ENCODE measurements around the gene MRPS12.

MRPS12 gene

DNA sequence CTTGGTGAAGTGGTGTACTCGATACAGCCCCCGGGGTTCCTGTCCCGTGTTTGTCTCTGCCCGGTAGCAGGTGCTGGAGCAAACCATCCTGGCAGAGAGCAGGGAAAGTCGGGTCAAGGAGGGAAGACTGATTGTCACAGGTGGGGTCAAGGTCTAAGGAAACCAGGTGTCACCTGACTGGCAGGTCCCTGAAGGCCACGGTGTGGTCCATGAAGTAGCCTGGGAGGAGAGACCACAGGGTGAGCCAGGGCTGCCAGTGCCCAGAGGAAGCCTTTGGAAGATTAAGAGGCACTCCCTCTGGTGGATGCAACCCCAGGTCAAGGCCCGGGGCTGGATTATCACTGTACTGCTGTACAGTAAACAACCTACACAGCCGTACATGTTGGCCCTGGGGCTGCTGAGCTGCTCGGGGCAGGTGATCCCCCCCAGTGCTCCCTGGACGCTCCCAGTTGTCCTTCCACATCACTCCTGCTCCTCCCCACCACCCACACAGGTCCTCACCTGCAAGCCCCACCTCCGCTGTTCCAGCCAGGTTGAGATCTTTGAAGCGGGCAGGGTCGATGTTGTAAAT is 12.7 kb upstream of the MRPS12 start:
- DNase-seq (ENCODE audit: low read depth) = no peak
- H3K4me3 ChIP-seq (ENCODE audit: low read length) = no peak overlapping the region
- TF ChIP-seq, protein P1, sequence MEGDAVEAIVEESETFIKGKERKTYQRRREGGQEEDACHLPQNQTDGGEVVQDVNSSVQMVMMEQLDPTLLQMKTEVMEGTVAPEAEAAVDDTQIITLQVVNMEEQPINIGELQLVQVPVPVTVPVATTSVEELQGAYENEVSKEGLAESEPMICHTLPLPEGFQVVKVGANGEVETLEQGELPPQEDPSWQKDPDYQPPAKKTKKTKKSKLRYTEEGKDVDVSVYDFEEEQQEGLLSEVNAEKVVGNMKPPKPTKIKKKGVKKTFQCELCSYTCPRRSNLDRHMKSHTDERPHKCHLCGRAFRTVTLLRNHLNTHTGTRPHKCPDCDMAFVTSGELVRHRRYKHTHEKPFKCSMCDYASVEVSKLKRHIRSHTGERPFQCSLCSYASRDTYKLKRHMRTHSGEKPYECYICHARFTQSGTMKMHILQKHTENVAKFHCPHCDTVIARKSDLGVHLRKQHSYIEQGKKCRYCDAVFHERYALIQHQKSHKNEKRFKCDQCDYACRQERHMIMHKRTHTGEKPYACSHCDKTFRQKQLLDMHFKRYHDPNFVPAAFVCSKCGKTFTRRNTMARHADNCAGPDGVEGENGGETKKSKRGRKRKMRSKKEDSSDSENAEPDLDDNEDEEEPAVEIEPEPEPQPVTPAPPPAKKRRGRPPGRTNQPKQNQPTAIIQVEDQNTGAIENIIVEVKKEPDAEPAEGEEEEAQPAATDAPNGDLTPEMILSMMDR (conservative IDR thresholded peaks at IDR 0.05; ENCODE audit: low read depth, low read length) = peak; percentile 52

DNA sequence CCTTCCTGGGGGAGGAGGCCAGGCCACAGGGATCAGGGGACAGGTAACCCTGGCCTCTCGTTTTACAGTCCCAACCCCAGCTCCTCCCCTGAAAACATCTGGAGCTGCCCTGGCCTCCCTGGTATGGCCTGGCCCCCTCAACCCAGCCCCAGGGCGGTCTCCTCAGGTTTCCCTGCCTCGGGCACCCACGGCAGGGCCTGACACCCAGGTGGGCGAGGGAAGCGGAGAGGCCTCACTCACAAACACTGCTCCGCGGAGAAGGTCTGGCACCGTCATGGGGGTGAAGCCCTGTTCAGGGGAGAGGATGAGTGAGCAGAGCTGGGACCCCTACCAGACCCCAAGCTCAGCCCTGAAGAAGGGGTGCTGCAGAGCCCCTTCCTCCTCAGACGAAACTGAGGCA is 12.2 kb upstream of the MRPS12 start:
- TF ChIP-seq, protein P1 (conservative IDR thresholded peaks at IDR 0.05; ENCODE audit: low read depth, low read length) = no peak
- H3K4me3 ChIP-seq (ENCODE audit: low read length) = no peak overlapping the region
- no peak for DNase-seq (ENCODE audit: low read depth)

DNA sequence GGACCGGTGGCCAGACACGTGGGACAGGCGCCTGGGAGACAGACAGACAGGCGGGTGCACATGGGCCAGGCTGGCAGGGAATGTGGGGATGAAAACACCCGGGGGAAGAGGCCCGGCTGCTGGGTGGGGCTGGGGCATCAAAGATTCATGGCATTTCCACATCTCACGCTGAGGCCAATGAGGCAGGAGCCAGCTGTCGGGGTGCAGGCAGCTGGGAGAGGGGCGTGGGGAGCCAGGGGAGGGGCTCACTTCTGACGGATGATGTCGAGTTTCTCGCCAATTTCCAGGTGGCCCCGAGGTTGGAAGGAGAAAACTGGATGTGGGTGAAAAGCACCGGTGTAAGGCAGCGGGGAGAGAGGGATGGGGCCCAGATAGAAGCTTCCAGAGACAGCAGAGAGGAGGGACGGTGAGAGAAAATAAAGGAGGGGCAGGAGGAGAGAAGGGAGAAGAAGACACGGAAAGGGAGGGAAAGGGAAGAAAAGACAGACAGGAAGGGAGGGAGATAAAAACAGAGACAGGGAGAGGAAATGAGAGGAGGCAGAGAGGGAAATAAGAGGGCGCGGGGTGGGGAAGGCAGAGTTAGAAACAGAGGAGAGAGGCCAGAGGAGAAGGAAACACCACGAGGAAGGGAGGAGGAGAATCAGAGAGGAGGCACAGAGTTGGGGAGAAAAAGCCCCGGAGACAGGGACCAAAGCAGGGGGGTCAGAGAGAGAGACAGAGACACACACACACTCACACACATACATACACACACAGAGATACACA is 10.7 kb upstream of the MRPS12 start:
- no peak for DNase-seq (ENCODE audit: low read depth)
- TF ChIP-seq, protein P1 (conservative IDR thresholded peaks at IDR 0.05; ENCODE audit: low read depth, low read length) = no peak
- H3K4me3 ChIP-seq (ENCODE audit: low read length) = no peak overlapping the region

DNA sequence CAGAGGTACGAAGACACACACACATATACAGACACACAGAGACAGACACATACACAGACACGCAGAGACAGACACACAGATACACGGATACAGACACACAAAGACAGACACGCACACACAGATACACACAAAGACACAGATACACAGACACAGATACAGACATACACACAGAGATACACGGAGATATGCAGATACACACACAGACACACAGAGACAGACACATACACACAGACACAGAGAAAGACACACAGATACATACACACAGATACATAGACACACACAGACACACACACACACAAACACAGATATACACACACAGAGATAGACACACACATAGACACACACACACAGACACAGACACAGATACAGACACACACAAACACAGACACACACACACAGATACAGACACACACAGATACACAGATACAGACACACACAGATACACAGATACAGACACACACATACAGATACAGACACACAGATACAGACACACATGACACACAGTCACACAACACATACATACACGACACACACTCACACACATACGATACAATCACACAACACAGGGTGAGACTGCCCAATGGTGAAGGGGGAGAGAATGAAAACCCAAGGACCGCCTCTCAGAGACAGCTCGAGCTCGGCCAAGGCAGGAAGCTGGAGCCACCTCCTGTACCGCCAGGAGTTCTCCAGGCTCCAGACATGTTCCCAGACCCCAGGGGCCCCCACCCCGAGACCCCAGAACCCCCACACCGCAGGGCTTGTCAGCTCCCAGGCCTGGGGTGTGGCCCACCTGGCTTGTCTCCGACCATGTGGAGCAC is 9.9 kb upstream of the MRPS12 start:
- DNase-seq (ENCODE audit: low read depth) = no peak
- TF ChIP-seq, protein P1 (conservative IDR thresholded peaks at IDR 0.05; ENCODE audit: low read depth, low read length) = no peak
- no peak overlapping the region for H3K4me3 ChIP-seq (ENCODE audit: low read length)

DNA sequence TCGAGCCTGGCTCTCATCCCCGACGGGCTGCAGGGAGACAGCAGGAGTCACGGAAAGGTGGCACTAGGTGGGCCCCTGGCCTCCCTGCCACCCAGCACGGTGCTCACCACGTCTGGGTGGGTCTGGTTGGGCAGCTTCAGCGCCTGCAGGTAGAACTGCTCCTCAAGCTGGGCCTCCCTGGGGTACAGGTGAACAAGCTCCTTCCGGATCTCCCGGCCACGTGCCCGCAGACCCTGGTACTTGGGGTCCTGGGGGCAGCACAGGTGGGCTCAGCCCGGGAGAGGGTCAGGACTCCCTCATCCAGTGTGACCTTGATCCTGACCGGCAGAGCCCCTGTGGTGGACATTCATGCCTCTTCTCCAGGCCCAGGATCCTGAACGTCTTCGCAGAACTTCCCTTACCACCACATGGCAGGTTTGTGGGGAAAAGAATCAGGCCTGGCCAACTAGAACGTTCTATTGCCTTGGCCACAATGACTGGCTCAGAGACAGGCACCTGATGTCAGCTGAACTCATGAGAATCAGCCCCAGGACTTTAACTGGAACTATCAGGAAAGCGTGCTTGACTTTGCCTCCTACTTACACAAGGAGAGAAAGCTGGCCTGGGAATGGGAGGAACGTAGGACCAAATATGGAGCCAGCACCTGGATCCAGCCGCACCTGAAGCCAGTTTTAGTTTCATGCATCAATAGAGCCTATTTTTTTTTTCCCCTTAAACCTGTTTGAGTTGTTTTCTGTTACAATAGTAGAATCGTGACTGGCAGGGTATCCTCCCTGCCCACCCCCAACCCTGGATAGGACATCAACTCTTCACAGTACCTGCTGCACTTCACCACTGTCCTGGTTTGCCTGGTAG is 9.1 kb upstream of the MRPS12 start:
- TF ChIP-seq, protein P1 (conservative IDR thresholded peaks at IDR 0.05; ENCODE audit: low read depth, low read length) = no peak
- H3K4me3 ChIP-seq (ENCODE audit: low read length) = no peak overlapping the region
- no peak for DNase-seq (ENCODE audit: low read depth)

DNA sequence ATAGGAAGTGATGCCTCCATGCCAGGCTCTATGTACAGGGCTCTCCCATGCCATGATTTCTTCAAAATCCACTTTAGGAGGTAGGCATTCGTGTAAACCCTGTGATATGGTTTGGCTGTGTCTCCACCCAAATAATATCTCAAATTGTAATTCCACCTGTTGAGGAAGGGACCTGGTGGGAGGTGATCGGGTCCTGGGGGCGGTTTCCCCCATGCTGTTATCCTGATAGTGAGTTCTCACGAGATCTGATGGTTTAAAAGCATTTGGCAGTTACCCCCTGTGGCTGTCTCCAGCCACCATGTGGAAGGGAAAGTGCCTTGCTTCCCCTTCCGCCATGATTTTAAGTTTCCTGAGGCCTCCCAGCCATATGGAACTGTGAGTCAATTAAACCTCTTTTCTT is 8.3 kb upstream of the MRPS12 start:
- TF ChIP-seq, protein P1 (conservative IDR thresholded peaks at IDR 0.05; ENCODE audit: low read depth, low read length) = no peak
- no peak for DNase-seq (ENCODE audit: low read depth)
- H3K4me3 ChIP-seq (ENCODE audit: low read length) = no peak overlapping the region
